ENCODE measurements around the gene PSMA6. TPM values are rescaled to one million over a fixed set of nuclear protein-coding genes. Genes with fewer than 3 reads are reported as not detected.

The PSMA6 gene
- total and polyA plus RNA-seq, 4 donors, result 87.5 to 151 (median 98.8) TPM

- H3K27me3 ChIP-seq (ENCODE audit: control insufficient read depth in 4 of 4, insufficient read depth in 4 of 4, low read length in 3 of 4), result no peaks in the 10 kb centered on the region
- TF ChIP-seq TAF1 (conservative IDR thresholded peaks at IDR 0.05), result no peak
- peak; percentile 93 to 94 for TF ChIP-seq HNF4A (conservative IDR thresholded peaks at IDR 0.05)
- no peak for TF ChIP-seq REST (IDR thresholded peaks at IDR 0.05)
- no peak for TF ChIP-seq CTCF (IDR thresholded peaks at IDR 0.05; ENCODE audit: low read depth, low read length, missing input control)
- TF ChIP-seq MAX (IDR thresholded peaks at IDR 0.05), result no peak
- TF ChIP-seq FOXA2 (IDR thresholded peaks at IDR 0.05), result peak; percentile 11
- TF ChIP-seq YY1 (IDR thresholded peaks at IDR 0.05), result peak; percentile 47
- TF ChIP-seq FOXA1 (IDR thresholded peaks at IDR 0.05), result no peak
- peak; percentile 82 for TF ChIP-seq SP1 (IDR thresholded peaks at IDR 0.05)
- TF ChIP-seq JUND (IDR thresholded peaks at IDR 0.05), result peak; percentile 30 to 66
- peak; percentile 64 to 85 for TF ChIP-seq RXRA (IDR thresholded peaks at IDR 0.05)
- TF ChIP-seq RAD21 (IDR thresholded peaks at IDR 0.05), result peak; percentile 54 to 62
- peak in 1 of 2 donors; percentile 65 for TF ChIP-seq GABPA (IDR thresholded peaks at IDR 0.05 in 1 of 2, conservative IDR thresholded peaks at IDR 0.05 in 1 of 2)
- TF ChIP-seq HNF4G (IDR thresholded peaks at IDR 0.05), result peak; percentile 83
- TF ChIP-seq NR2F2 (IDR thresholded peaks at IDR 0.05), result no peak
- no peak for TF ChIP-seq ATF3 (IDR thresholded peaks at IDR 0.05)
- TF ChIP-seq ZBTB33 (IDR thresholded peaks at IDR 0.05), result peak; percentile 43
- TF ChIP-seq EGR1 (IDR thresholded peaks at IDR 0.05; ENCODE audit: low read depth in 2 of 2), result no peak
- peak overlapping the region; percentile 15 to 17 for H3K27ac ChIP-seq (ENCODE audit: low read depth in 1 of 2, low read length in 2 of 2)
- peaks cover 1 to 28% (median 20%) of the 10 kb centered on the region in 4 donors for H3K4me1 ChIP-seq (ENCODE audit: control insufficient read depth in 4 of 4, insufficient read depth in 4 of 4, low read length in 3 of 4)
- DNase-seq (ENCODE audit: low spot score), result no peak
- no peak overlapping the region for H3K9ac ChIP-seq (ENCODE audit: low read depth in 1 of 2, low read length in 2 of 2)
- H3K9me3 ChIP-seq (ENCODE audit: control insufficient read depth in 4 of 4, low read length in 3 of 4), result no peaks in the 10 kb centered on the region
- 30% methylated on average over 8 of the region's 8 CpGs for WGBS
- H3K36me3 ChIP-seq (ENCODE audit: control insufficient read depth in 4 of 4, insufficient read depth in 3 of 4, low read depth in 1 of 4, low read length in 3 of 4), result peaks cover 0 to 1% (median 0%) of the 10 kb centered on the region in 4 donors
- H3K4me3 ChIP-seq (ENCODE audit: low read depth in 1 of 3, low read length in 3 of 3), result no peak overlapping the region
Observed at GRCh38 chr14:35287431-35288013, 4.7 kb upstream of the PSMA6 start.
